Fibroblast of lung (primary cell): ENCODE measurements around the gene GINS1.

Source experiments
- CTCF ChIP-seq, 2 donors: IDR thresholded peaks in 1 of 2; conservative IDR thresholded peaks in 1 of 2; 1 replicate in 1 of 2; 2 replicates in 1 of 2; pipeline ENCODE4 v1.5.1; 2011 to 2012; ENCODE audit warnings: low read length in 2 of 2, control low read depth in 1 of 2, inconsistent platforms in 1 of 2, low read depth in 1 of 2, mild to moderate bottlenecking in 1 of 2
- EZH2 ChIP-seq: IDR thresholded peaks from 2 replicates; pipeline ENCODE4 v1.5.1; 2012; ENCODE audit warnings: low read length, control low read depth, mild to moderate bottlenecking; ENCODE audit errors: missing control alignments

- TF ChIP-seq CTCF (conservative IDR thresholded peaks at IDR 0.05 in 1 of 2, IDR thresholded peaks at IDR 0.05 in 1 of 2; ENCODE audit: low read depth in 1 of 2, low read length in 2 of 2), result no peak
- no peak for TF ChIP-seq EZH2
These were observed 26.4 kb upstream of the GINS1 start for GRCh38 chr20:25380945-25381614.
